Measurements from ENCODE around the gene AP3B1. TPM values are rescaled to one million over a fixed set of nuclear protein-coding genes. Genes with fewer than 3 reads are reported as not detected.
A peak's percentile ranks its signal among the peaks of the same experiment; 100 is the strongest.

Gene AP3B1
- total and polyA plus RNA-seq, 12 donors = 20.0 to 28.3 (median 23.4) TPM

GRCh38 chr5:78300464-78301045, 6.1 kb upstream of the AP3B1 start:
- Histone ChIP-seq H3K27ac (no peak overlapping the region), H3K4me3 (no peak overlapping the region), H3K36me3 (no peaks in the 10 kb centered on the region), H3K27me3 (no peaks in the 10 kb centered on the region), H3K4me1 (peaks cover 2 to 5% (median 3%) of the 10 kb centered on the region in 9 donors), H3K9me3 (no peaks in the 10 kb centered on the region)
- intact Hi-C loops (cut with DNase I) = loop anchor here in 1 of 10 donors (5.0 kb wide), 1 partner anchor 57 kb away; no protein-coding TSS in a partner anchor
- ATAC-seq (no peak), DNase-seq (no peak)
- peak in 7 of 9 donors; percentile 24 to 54 (median 38) for TF ChIP-seq CTCF (IDR thresholded peaks at IDR 0.05)
- WGBS, 2 donors = 31 to 44% methylated on average over 2 of the region's 2 CpGs

- H3K4me3 ChIP-seq = peak overlapping the region; percentile 58 to 97 (median 82)
- intact Hi-C loops (cut with DNase I) = loop anchor here in 2 of 10 donors (2.0 kb wide), 1 partner anchor 66 kb away; the partner anchor contains the start of gene SCAMP1 (in 2 of the 2)
- H3K4me1 ChIP-seq = peaks cover 2 to 42% (median 23%) of the 10 kb centered on the region in 9 donors
- H3K9me3 ChIP-seq = no peaks in the 10 kb centered on the region
- peak; percentile 5 to 26 for DNase-seq
- 2% methylated on average over 46 of the region's 46 CpGs for WGBS, 2 donors
- peak overlapping the region in 9 of 10 donors; percentile 74 to 94 (median 90) for H3K27ac ChIP-seq
- H3K36me3 ChIP-seq = no peaks in the 10 kb centered on the region
- peak in 1 of 9 donors; percentile 23 for TF ChIP-seq CTCF (IDR thresholded peaks at IDR 0.05)
- peak; percentile 8 to 49 (median 33) for ATAC-seq
- no peaks in the 10 kb centered on the region for H3K27me3 ChIP-seq
Measured at GRCh38 chr5:78295035-78295961, 800 bp upstream of the AP3B1 start.

GRCh38 chr5:78293851-78294247, 649 bp downstream of the AP3B1 start:
- Histone ChIP-seq H3K4me1 (peaks cover 2 to 51% (median 32%) of the 10 kb centered on the region in 9 donors), H3K4me3 (peak overlapping the region; percentile 58 to 97 (median 82)), H3K9me3 (no peaks in the 10 kb centered on the region), H3K36me3 (no peaks in the 10 kb centered on the region), H3K27me3 (no peaks in the 10 kb centered on the region), H3K27ac (peak overlapping the region in 9 of 10 donors; percentile 74 to 94 (median 90))
- ATAC-seq (peak in 4 of 8 donors; percentile 9 to 24 (median 12)), DNase-seq (no peak)
- no peak for TF ChIP-seq CTCF (IDR thresholded peaks at IDR 0.05)
- 0 to 2% methylated on average over 6 of the region's 6 CpGs for WGBS, 2 donors
- intact Hi-C loops (cut with DNase I) = loop anchor here in 9 of 10 donors (1.0 to 5.0 kb wide), 3 partner anchors 66 to 68 kb away; partner anchors contain the start of gene SCAMP1 (in 9 of the 9)

- H3K4me1 ChIP-seq = peaks cover 2 to 65% (median 38%) of the 10 kb centered on the region in 9 donors
Measured at GRCh38 chr5:78291687-78292086, 2.8 kb downstream of the AP3B1 start.

More at GRCh38 chr5:78291687-78292086, 2.8 kb downstream of the AP3B1 start:
- ATAC-seq (no peak), DNase-seq (no peak)
- 74 to 80% methylated on average over 2 of the region's 2 CpGs for WGBS, 2 donors
- Histone ChIP-seq H3K4me3 (no peak overlapping the region), H3K27ac (no peak overlapping the region), H3K36me3 (no peaks in the 10 kb centered on the region), H3K27me3 (no peaks in the 10 kb centered on the region), H3K9me3 (no peaks in the 10 kb centered on the region)
- no peak for TF ChIP-seq CTCF (IDR thresholded peaks at IDR 0.05)
- intact Hi-C loops (cut with DNase I) = loop anchor here in 1 of 10 donors (5.0 kb wide), 1 partner anchor 71 kb away; the partner anchor contains the start of gene SCAMP1
